HepG2 (cell line): ENCODE data around the gene LRRN2. TPM values are rescaled to one million over a fixed set of nuclear protein-coding genes. Genes with fewer than 3 reads are reported as not detected.

ENCODE experiments used
- ATAC-seq: fragments of 200-7000 bp; cut with Tn5 transposase; 3 replicates; pipeline ENCODE4 v1.9.1; 2020; ENCODE audit warnings: mild to moderate bottlenecking, moderate library complexity
- BruUV-seq: library from RNA; stranded (reverse); fragments of 400-500 nt; replicated peaks from 2 replicates; lab custom pipeline; 2021; lab: Mats Ljungman, UMichigan
- CTCF ChIA-PET: fragments of 300-600 bp; formaldehyde crosslinking; extraction: SDS; loops from one replicate; lab custom pipeline; 2021; ENCODE audit warnings: low total read pairs, inconsistent platforms, low intra/inter-chr PET ratio; lab: Yijun Ruan, JAX
- POLR2A ChIA-PET: fragments of 350-600 bp; sonication (Branson Sonifier 250); formaldehyde crosslinking; loops from one replicate; lab custom pipeline; 2020; ENCODE audit warnings: antibody characterized with exemption, inconsistent platforms; lab: Yijun Ruan, JAX
- DNase-seq: peaks from one replicate; pipeline ENCODE4 v3.0.0-alpha.2; 2015; ENCODE audit warnings: low spot score
- FAIRE-seq: peaks from 3 replicates; lab custom pipeline; 2011; peaks lifted over from hg19 to GRCh38; lab: Jason Lieb, UNC
- H2AFZ ChIP-seq: one replicate; pipeline ENCODE4 v1.6.1; 2011; ENCODE audit warnings: low read length, inconsistent platforms
- H3K27ac ChIP-seq: fragments of 300-600 bp; 3 replicates; pipeline ENCODE4 v1.8.0; 2011; ENCODE audit warnings: mixed run types, mild to moderate bottlenecking, mixed read lengths, low read length, inconsistent platforms; ENCODE audit not compliant: insufficient read depth; ENCODE audit errors: extremely low read length
- H3K27me3 ChIP-seq, 2 experiments: fragments of 200-600 bp in 1 of 2; 2 replicates in 1 of 2; 3 replicates in 1 of 2; pipeline versions ENCODE4 v1.6.0 to v1.8.0; 2011; ENCODE audit warnings: low read length in 2 of 2, mild to moderate bottlenecking in 2 of 2, moderate library complexity in 2 of 2, inconsistent platforms in 1 of 2; ENCODE audit not compliant: insufficient read depth in 2 of 2, control insufficient read depth in 1 of 2
- H3K36me3 ChIP-seq, 2 experiments: fragments of 200-600 bp in 1 of 2; replicated peaks in 1 of 2; 2 replicates in 1 of 2; 3 replicates in 1 of 2; pipeline versions ENCODE4 v1.5.1 to v1.8.0; 2011; ENCODE audit warnings: low read length in 2 of 2, inconsistent platforms in 1 of 2; ENCODE audit not compliant: insufficient read depth in 2 of 2, control insufficient read depth in 1 of 2
- H3K4me1 ChIP-seq: 2 replicates; pipeline ENCODE4 v1.5.1; 2012; ENCODE audit warnings: low read length, inconsistent platforms; ENCODE audit not compliant: insufficient read depth
- H3K4me2 ChIP-seq: 2 replicates; pipeline ENCODE4 v1.6.0; 2011; ENCODE audit warnings: low read depth, low read length, inconsistent platforms
- H3K4me3 ChIP-seq, 3 experiments: fragments of 200-600 bp in 1 of 3; sonication (generic), shearing (Covaris generic) in 1 of 3; replicated peaks in 1 of 3; 2 replicates each; pipeline ENCODE4 v1.5.1; 2011 to 2016; ENCODE audit warnings: low read length in 3 of 3, inconsistent platforms in 2 of 3, low read depth in 2 of 3, mild to moderate bottlenecking in 2 of 3, control low read depth in 1 of 3, mixed read lengths in 1 of 3; ENCODE audit not compliant: insufficient read depth in 1 of 3
- H3K79me2 ChIP-seq: one replicate; pipeline ENCODE4 v1.6.1; 2011; ENCODE audit warnings: low read length, inconsistent platforms; ENCODE audit not compliant: insufficient read depth
- H3K9ac ChIP-seq: 2 replicates; pipeline ENCODE4 v1.6.0; 2011; ENCODE audit warnings: mild to moderate bottlenecking, low read depth, low read length, inconsistent platforms; ENCODE audit not compliant: insufficient read depth
- H3K9me3 ChIP-seq: 2 replicates; pipeline ENCODE4 v1.5.1; 2012; ENCODE audit warnings: mild to moderate bottlenecking, low read length
- H4K20me1 ChIP-seq: 2 replicates; pipeline ENCODE4 v1.6.0; 2011; ENCODE audit warnings: inconsistent platforms, mild to moderate bottlenecking, low read length, moderate library complexity; ENCODE audit not compliant: insufficient read depth
- ARID2 ChIP-seq: sonication (generic); formaldehyde crosslinking; IDR thresholded peaks from 2 replicates; pipeline ENCODE4 v1.8.1; 2022; ENCODE audit warnings: mild to moderate bottlenecking, missing genetic modification reagents, borderline replicate concordance
- ELF3 ChIP-seq: IDR thresholded peaks from 2 replicates; pipeline ENCODE4 v1.6.1; 2016; ENCODE audit warnings: missing genetic modification reagents, missing compliant biosample characterization
- HOXA7 ChIP-seq: sonication (generic); formaldehyde crosslinking; IDR thresholded peaks from 2 replicates; pipeline ENCODE4 v1.8.1; 2022; ENCODE audit warnings: mild to moderate bottlenecking, missing genetic modification reagents, moderate library complexity
- MBD4 ChIP-seq: IDR thresholded peaks from 2 replicates; pipeline ENCODE4 v1.6.1; 2012; ENCODE audit warnings: low read length, inconsistent platforms, borderline replicate concordance
- RXRA ChIP-seq: sonication (generic); formaldehyde crosslinking; IDR thresholded peaks from 2 replicates; pipeline ENCODE4 v1.5.1; 2020; ENCODE audit warnings: missing genetic modification reagents
- SKIL ChIP-seq: sonication (generic); formaldehyde crosslinking; IDR thresholded peaks from 2 replicates; pipeline ENCODE4 v1.8.0; 2022; ENCODE audit warnings: missing genetic modification reagents, mild to moderate bottlenecking, moderate library complexity, borderline replicate concordance
- SP1 ChIP-seq, 2 experiments: fragments of 450-650 bp in 1 of 2; sonication (generic) in 1 of 2; formaldehyde crosslinking in 1 of 2; IDR thresholded peaks; 2 replicates each; pipeline versions ENCODE4 v1.4.0 to v1.6.1; 2016 to 2020; ENCODE audit warnings: missing genetic modification reagents in 1 of 2
- TBL1XR1 ChIP-seq: fragments of 150-350 bp; IDR thresholded peaks from 2 replicates; pipeline ENCODE4 v1.6.1; 2014; ENCODE audit warnings: borderline replicate concordance, low read length; ENCODE audit not compliant: partially characterized antibody
- ZBTB3 ChIP-seq: sonication (generic); formaldehyde crosslinking; IDR thresholded peaks from 2 replicates; pipeline ENCODE4 v1.4.0; 2020; ENCODE audit warnings: low read depth, mild to moderate bottlenecking, moderate library complexity, missing genetic modification reagents, borderline replicate concordance
- ZBTB42 ChIP-seq: sonication (generic); formaldehyde crosslinking; IDR thresholded peaks from 2 replicates; pipeline ENCODE4 v1.5.0; 2020; ENCODE audit warnings: mild to moderate bottlenecking, missing genetic modification reagents
- ZNF138 ChIP-seq: sonication (generic); formaldehyde crosslinking; IDR thresholded peaks from 2 replicates; pipeline ENCODE4 v1.5.0; 2020; ENCODE audit warnings: mild to moderate bottlenecking, low read depth, missing genetic modification reagents
- ZNF275 ChIP-seq: sonication (generic); formaldehyde crosslinking; IDR thresholded peaks from 2 replicates; pipeline ENCODE4 v1.8.0; 2022; ENCODE audit warnings: missing genetic modification reagents, mild to moderate bottlenecking, inconsistent platforms, borderline replicate concordance
- ZNF34 ChIP-seq: sonication (generic); formaldehyde crosslinking; IDR thresholded peaks from 2 replicates; pipeline ENCODE4 v1.4.0; 2020; ENCODE audit warnings: mild to moderate bottlenecking, missing genetic modification reagents, borderline replicate concordance
- ZNF354B ChIP-seq: sonication (generic); formaldehyde crosslinking; IDR thresholded peaks from 2 replicates; pipeline ENCODE4 v1.8.0; 2022; ENCODE audit warnings: mild to moderate bottlenecking, missing genetic modification reagents
- ZNF432 ChIP-seq: sonication (generic); formaldehyde crosslinking; IDR thresholded peaks from 2 replicates; pipeline ENCODE4 v1.5.0; 2020; ENCODE audit warnings: missing genetic modification reagents, mild to moderate bottlenecking, borderline replicate concordance
- ZNF543 ChIP-seq: sonication (generic); formaldehyde crosslinking; IDR thresholded peaks from 2 replicates; pipeline ENCODE4 v1.4.0; 2020; ENCODE audit warnings: mild to moderate bottlenecking, missing genetic modification reagents
- ZNF567 ChIP-seq: sonication (generic); formaldehyde crosslinking; IDR thresholded peaks from 2 replicates; pipeline ENCODE4 v1.8.1; 2023; ENCODE audit warnings: mild to moderate bottlenecking, missing genetic modification reagents, borderline replicate concordance
- ZNF691 ChIP-seq: sonication (generic); formaldehyde crosslinking; IDR thresholded peaks from 2 replicates; pipeline ENCODE4 v1.4.0; 2020; ENCODE audit warnings: missing genetic modification reagents, low read depth, mild to moderate bottlenecking, borderline replicate concordance
- ZNF777 ChIP-seq: sonication (generic); formaldehyde crosslinking; IDR thresholded peaks from 2 replicates; pipeline ENCODE4 v1.4.0; 2020; ENCODE audit warnings: missing genetic modification reagents
- WGBS: methylation state at CpG from one replicate; pipeline ENCODE4 v1.1.6; 2017; ENCODE audit warnings: low lambda C conversion rate; 5-methylcytosine and 5-hydroxymethylcytosine counted together
- in situ Hi-C: cut with HindIII; loops from 2 replicates; pipeline ENCODE4 v1.10.0; 2017; ENCODE audit warnings: low pct_unique_long_range_greater_than_20kb; ENCODE audit not compliant: extremely low pct_ligation_motif_present
- intact Hi-C: fragments of 100-400 bp; cut with micrococcal nuclease; formaldehyde crosslinking; loops from one replicate; pipeline ENCODE4 v1.10.0; 2022; ENCODE audit not compliant: unreplicated experiment
- polyA plus RNA-seq, 8 experiments: library from polyadenylated mRNA; depleted of rRNA in 3 of 8; stranded (reverse) in 7 of 8; unstranded in 1 of 8; fragments of >200 nt; fragmentation: Illumina TruSeq in 4 of 8; extraction: Trizol in 4 of 8; gene quantifications; 2 replicates each; pipeline versions ENCODE4 v1.2.1 to v1.2.3, GENCODE V29; 2011 to 2016; ENCODE audit warnings: low read depth in 4 of 8, missing spikeins in 1 of 8, mixed read lengths in 1 of 8; ENCODE audit not compliant: insufficient read depth in 1 of 8
- total RNA-seq, 5 experiments: library from RNA; depleted of rRNA; stranded (reverse); fragments of >200 nt; fragmentation: Illumina TruSeq; extraction: Trizol; gene quantifications; 2 replicates each; pipeline ENCODE4 v1.2.3, GENCODE V29; 2016; ENCODE audit warnings: low read depth in 1 of 5

The LRRN2 gene
- total and polyA plus RNA-seq, 2 of the 13 experiments (the other 11 are each of a cell fraction or from before 2014, with no cell fraction given), result not detected

DNA sequence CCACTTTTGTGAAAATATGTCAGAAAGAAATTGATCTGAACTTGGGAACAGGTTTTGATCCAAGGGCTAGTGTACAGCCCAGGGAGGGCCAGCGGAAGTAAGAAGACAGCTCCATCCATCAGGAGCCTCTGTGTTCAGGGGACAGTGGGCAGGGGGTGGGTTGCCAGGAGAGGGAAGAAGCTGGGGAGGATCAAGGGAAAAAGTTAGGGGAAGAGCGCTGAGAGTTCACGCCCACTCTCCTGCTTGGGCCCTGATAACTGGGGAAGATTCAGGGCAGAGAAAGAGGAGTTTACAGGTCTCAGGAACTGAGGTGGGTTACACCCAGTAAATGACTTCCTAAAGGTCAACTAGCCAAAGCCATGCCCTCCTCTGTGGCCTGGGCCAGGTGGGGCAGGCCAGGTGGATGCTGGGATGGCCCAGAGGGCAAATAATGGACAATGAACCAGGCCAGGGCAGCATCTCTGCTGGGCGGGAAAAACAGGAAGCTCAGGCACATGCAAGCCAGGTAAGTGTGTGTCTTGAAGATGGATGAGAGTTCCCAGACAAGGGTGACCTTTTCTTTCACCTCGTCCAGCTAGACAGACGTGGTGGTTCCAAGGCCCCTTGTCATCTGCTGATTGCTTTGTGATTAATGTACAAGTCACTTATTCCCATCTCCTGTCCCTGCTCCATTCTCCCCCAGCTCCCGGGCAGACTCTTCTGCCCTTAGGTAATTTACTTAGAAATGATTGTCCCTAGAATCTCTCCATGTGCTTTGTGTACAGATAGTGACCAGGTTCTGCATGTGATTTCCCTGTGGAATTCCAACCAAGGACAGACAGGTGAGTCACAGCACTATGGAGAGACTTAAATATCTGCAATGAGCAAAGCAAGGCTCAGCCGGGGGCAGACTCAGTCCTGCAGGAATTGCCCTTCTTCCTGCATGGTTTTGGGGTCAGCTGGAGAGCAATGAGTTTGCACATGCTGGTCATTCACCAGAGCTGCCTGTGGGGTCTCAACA, 112.3 kb downstream of the LRRN2 start (continued):
- no peak for TF ChIP-seq SKIL

- H3K4me1 ChIP-seq, result no peaks in the 10 kb centered on the region
- H2AFZ ChIP-seq, result no peak overlapping the region
- H4K20me1 ChIP-seq, result no peaks in the 10 kb centered on the region
- H3K4me2 ChIP-seq, result no peak overlapping the region
- no peak overlapping the region for H3K9ac ChIP-seq
- in situ Hi-C loops, result no loop called here
- no peaks in the 10 kb centered on the region for H3K79me2 ChIP-seq
- no peak overlapping the region for H3K27ac ChIP-seq
- intact Hi-C loops, result no loop called here
- ChIA-PET CTCF (no interaction called here), POLR2A (no interaction called here)
- no peak for ATAC-seq
- DNase-seq, result no peak
- no peaks in the 10 kb centered on the region for H3K36me3 ChIP-seq
- no TSS peak for BruUV-seq
- H3K4me3 ChIP-seq, result no peak overlapping the region
- no peaks in the 10 kb centered on the region for H3K9me3 ChIP-seq
- no peaks in the 10 kb centered on the region for H3K27me3 ChIP-seq
- no peak for FAIRE-seq
- 85% methylated on average over 4 of the region's 4 CpGs for WGBS
- TF ChIP-seq ZBTB3 (CRISPR knock-in tag) (no peak), ELF3 (CRISPR knock-in tag) (no peak), ARID2 (CRISPR knock-in tag) (no peak), MBD4 (no peak), ZNF543 (no peak), TBL1XR1 (no peak), ZBTB42 (no peak), SP1 (IDR thresholded peaks at IDR 0.05) (no peak), SP1 (CRISPR knock-in tag; IDR thresholded peaks at IDR 0.05) (no peak), ZNF432 (no peak), ZNF691 (CRISPR knock-in tag) (no peak), ZNF567 (no peak), ZNF275 (CRISPR knock-in tag) (no peak), ZNF354B (CRISPR knock-in tag) (no peak), ZNF138 (CRISPR knock-in tag) (no peak), ZNF34 (no peak), RXRA (CRISPR knock-in tag) (no peak), ZNF777 (CRISPR knock-in tag) (no peak), HOXA7 (CRISPR knock-in tag) (no peak)
These were observed 113.9 kb downstream of the LRRN2 start for GRCh38 chr1:204571631-204572030.
